ENCODE results near the gene F8.

DNA sequence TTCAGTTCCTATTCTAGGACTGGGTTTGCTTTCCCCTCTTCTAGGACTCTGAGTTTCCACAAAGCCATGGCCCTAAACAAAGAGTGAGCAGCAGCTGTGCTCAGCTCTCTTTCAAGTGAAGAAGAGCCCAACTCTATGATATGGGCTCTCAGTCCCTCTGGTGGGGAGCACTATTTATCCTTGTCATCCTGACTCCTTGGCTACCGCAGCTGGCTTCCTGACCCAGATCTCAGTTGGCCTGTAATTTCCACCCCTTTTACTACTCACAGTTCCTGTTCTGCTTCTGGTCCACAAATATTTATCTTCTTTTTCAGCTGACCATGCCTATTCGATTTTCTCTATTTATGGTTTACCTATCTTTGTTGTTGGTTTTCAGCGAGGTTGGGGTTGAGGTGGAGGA is 33.8 kb downstream of the F8 start:
- TF ChIP-seq ZNF473 (tag by site-specific recombination; IDR thresholded peaks at IDR 0.05): no peak
- no peak for TF ChIP-seq ZNF48 (tag by site-specific recombination; IDR thresholded peaks at IDR 0.05)
- TF ChIP-seq CTCF (tag by site-specific recombination; IDR thresholded peaks at IDR 0.05): no peak
- TF ChIP-seq, protein P1, sequence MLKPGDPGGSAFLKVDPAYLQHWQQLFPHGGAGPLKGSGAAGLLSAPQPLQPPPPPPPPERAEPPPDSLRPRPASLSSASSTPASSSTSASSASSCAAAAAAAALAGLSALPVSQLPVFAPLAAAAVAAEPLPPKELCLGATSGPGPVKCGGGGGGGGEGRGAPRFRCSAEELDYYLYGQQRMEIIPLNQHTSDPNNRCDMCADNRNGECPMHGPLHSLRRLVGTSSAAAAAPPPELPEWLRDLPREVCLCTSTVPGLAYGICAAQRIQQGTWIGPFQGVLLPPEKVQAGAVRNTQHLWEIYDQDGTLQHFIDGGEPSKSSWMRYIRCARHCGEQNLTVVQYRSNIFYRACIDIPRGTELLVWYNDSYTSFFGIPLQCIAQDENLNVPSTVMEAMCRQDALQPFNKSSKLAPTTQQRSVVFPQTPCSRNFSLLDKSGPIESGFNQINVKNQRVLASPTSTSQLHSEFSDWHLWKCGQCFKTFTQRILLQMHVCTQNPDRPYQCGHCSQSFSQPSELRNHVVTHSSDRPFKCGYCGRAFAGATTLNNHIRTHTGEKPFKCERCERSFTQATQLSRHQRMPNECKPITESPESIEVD (tag by site-specific recombination; IDR thresholded peaks at IDR 0.05): no peak
- TF ChIP-seq ZNF792 (tag by site-specific recombination; IDR thresholded peaks at IDR 0.05): no peak
- TF ChIP-seq YY1 (tag by site-specific recombination; IDR thresholded peaks at IDR 0.05): no peak
- no peak for TF ChIP-seq GLI4 (tag by site-specific recombination; IDR thresholded peaks at IDR 0.05)
- TF ChIP-seq ZNF518A (tag by site-specific recombination; conservative IDR thresholded peaks at IDR 0.05; ENCODE audit: low read depth): no peak
- no peak for TF ChIP-seq ZSCAN30 (tag by site-specific recombination; IDR thresholded peaks at IDR 0.05)
- no peak for TF ChIP-seq ZNF239 (tag by site-specific recombination; IDR thresholded peaks at IDR 0.05)
- TF ChIP-seq, protein P2, sequence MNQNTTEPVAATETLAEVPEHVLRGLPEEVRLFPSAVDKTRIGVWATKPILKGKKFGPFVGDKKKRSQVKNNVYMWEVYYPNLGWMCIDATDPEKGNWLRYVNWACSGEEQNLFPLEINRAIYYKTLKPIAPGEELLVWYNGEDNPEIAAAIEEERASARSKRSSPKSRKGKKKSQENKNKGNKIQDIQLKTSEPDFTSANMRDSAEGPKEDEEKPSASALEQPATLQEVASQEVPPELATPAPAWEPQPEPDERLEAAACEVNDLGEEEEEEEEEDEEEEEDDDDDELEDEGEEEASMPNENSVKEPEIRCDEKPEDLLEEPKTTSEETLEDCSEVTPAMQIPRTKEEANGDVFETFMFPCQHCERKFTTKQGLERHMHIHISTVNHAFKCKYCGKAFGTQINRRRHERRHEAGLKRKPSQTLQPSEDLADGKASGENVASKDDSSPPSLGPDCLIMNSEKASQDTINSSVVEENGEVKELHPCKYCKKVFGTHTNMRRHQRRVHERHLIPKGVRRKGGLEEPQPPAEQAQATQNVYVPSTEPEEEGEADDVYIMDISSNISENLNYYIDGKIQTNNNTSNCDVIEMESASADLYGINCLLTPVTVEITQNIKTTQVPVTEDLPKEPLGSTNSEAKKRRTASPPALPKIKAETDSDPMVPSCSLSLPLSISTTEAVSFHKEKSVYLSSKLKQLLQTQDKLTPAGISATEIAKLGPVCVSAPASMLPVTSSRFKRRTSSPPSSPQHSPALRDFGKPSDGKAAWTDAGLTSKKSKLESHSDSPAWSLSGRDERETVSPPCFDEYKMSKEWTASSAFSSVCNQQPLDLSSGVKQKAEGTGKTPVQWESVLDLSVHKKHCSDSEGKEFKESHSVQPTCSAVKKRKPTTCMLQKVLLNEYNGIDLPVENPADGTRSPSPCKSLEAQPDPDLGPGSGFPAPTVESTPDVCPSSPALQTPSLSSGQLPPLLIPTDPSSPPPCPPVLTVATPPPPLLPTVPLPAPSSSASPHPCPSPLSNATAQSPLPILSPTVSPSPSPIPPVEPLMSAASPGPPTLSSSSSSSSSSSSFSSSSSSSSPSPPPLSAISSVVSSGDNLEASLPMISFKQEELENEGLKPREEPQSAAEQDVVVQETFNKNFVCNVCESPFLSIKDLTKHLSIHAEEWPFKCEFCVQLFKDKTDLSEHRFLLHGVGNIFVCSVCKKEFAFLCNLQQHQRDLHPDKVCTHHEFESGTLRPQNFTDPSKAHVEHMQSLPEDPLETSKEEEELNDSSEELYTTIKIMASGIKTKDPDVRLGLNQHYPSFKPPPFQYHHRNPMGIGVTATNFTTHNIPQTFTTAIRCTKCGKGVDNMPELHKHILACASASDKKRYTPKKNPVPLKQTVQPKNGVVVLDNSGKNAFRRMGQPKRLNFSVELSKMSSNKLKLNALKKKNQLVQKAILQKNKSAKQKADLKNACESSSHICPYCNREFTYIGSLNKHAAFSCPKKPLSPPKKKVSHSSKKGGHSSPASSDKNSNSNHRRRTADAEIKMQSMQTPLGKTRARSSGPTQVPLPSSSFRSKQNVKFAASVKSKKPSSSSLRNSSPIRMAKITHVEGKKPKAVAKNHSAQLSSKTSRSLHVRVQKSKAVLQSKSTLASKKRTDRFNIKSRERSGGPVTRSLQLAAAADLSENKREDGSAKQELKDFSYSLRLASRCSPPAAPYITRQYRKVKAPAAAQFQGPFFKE (tag by site-specific recombination; IDR thresholded peaks at IDR 0.05; ENCODE audit: borderline replicate concordance): no peak

All from HEK293 (cell line).